BLaER1 treated with 17β-estradiol and CSF1 and Interleukin-3, amounts not matched to agents 10 nM and 100 nM (cell line): Measurements from ENCODE around the gene NR5A2.

Source experiments
- H3K27ac ChIP-seq, 11 experiments: shearing (Covaris generic); formaldehyde crosslinking; 2 replicates each; pipeline ENCODE4 v1.8.1; 2022
- H3K27me3 ChIP-seq, 11 experiments: shearing (Covaris generic); formaldehyde crosslinking; 2 replicates each; pipeline ENCODE4 v1.8.1; 2022
- H3K36me3 ChIP-seq, 11 experiments: shearing (Covaris generic); formaldehyde crosslinking; 2 replicates each; pipeline ENCODE4 v1.8.1; 2022
- H3K4me1 ChIP-seq, 10 experiments: shearing (Covaris generic); formaldehyde crosslinking; 2 replicates each; pipeline ENCODE4 v1.8.1; 2022
- H3K4me2 ChIP-seq, 11 experiments: shearing (Covaris generic); formaldehyde crosslinking; 2 replicates each; pipeline ENCODE4 v1.8.1; 2022
- H3K4me3 ChIP-seq, 10 experiments: shearing (Covaris generic); formaldehyde crosslinking; 2 replicates each; pipeline ENCODE4 v1.8.1; 2022
- H3K9ac ChIP-seq, 11 experiments: shearing (Covaris generic); formaldehyde crosslinking; 2 replicates each; pipeline ENCODE4 v1.8.1; 2022
- H3K9me3 ChIP-seq, 11 experiments: shearing (Covaris generic); formaldehyde crosslinking; replicated peaks in 1 of 11; 2 replicates each; pipeline ENCODE4 v1.8.1; 2022
- H4K20me1 ChIP-seq, 11 experiments: shearing (Covaris generic); formaldehyde crosslinking; 2 replicates each; pipeline ENCODE4 v1.8.1; 2022
- Cebpa-rat ChIP-seq, 11 experiments: shearing (Covaris generic); IDR thresholded peaks; 2 replicates each; pipeline ENCODE4 v1.8.1; 2022

NR5A2 gene

DNA sequence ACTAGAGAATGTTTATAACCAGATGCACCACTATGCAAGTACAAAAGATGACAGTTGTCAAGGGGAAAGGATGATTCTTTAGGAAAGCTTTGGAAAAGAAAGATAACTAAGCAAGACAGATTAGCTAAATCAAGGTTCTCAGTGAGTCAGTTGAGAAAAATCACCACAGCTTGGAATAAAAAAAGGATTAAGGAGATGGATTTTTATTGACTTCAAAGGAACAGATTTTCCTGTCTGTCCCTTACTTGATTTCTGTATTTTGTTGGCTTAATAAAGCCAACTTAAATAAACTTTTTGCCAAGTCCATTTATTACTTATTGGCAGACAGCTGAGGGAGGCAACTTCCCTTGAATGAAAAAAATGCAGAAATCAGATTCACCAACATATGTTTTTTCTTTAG is 93.9 kb downstream of the NR5A2 start:
- TF ChIP-seq Cebpa-rat (IDR thresholded peaks at IDR 0.05), result no peak
- no peaks in the 10 kb centered on the region for H3K36me3 ChIP-seq
- no peak overlapping the region for H3K4me2 ChIP-seq
- H3K27me3 ChIP-seq, result no peaks in the 10 kb centered on the region
- H3K4me3 ChIP-seq, result no peak overlapping the region
- H4K20me1 ChIP-seq, result no peaks in the 10 kb centered on the region
- no peak overlapping the region for H3K9ac ChIP-seq
- no peaks in the 10 kb centered on the region for H3K4me1 ChIP-seq
- H3K9me3 ChIP-seq, result no peaks in the 10 kb centered on the region
- no peak overlapping the region for H3K27ac ChIP-seq

DNA sequence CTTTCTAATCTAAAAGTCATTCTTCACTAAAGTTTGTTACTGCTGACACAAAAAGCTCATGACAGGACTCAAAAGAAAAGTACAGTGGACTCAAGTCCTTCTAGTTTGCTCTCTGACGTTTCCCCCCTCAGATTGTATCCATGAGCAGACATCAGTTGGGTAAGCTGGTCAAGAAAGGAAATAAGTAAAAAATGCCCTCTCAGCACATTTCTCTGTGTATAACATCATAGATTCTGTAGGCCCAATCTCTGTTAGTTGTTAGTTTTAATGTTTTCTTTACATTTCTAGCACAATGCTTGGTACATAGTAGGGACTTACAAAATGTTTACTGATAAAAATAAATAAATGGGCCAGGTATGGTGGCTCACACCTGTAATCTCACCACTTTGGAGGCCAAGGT is 96.8 kb downstream of the NR5A2 start:
- TF ChIP-seq Cebpa-rat (IDR thresholded peaks at IDR 0.05), result no peak
- Histone ChIP-seq H3K4me3 (no peak overlapping the region), H3K9me3 (no peaks in the 10 kb centered on the region), H4K20me1 (no peaks in the 10 kb centered on the region), H3K36me3 (no peaks in the 10 kb centered on the region), H3K9ac (no peak overlapping the region), H3K4me2 (no peak overlapping the region), H3K4me1 (peaks cover 1 to 6% (median 5%) of the 10 kb centered on the region in 10 experiments), H3K27me3 (no peaks in the 10 kb centered on the region), H3K27ac (no peak overlapping the region)

DNA sequence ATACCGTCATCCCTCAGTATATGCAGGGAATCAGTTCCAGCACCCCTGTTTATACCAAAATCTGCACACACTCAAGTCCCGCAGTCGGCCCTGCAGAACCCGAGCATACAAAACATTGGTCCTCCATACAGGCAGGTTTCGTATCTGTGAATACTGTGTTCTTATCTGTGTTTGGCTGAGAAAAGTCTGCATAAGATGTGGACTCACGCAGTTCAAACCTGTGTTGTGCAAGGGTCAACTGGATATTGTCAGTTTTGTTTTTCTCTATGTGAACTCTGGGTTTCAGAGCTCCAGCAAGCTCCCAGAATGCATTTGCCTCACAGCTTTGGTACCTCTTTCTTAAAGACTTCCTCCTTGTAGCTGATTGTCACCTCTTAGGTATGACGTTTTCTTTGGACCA is 100.6 kb downstream of the NR5A2 start:
- Histone ChIP-seq H4K20me1 (no peaks in the 10 kb centered on the region), H3K36me3 (no peaks in the 10 kb centered on the region), H3K9me3 (no peaks in the 10 kb centered on the region), H3K4me2 (no peak overlapping the region), H3K27ac (no peak overlapping the region), H3K9ac (no peak overlapping the region), H3K4me3 (no peak overlapping the region), H3K4me1 (peaks cover 16 to 32% (median 25%) of the 10 kb centered on the region in 10 experiments), H3K27me3 (no peaks in the 10 kb centered on the region)
- no peak for TF ChIP-seq Cebpa-rat (IDR thresholded peaks at IDR 0.05)

DNA sequence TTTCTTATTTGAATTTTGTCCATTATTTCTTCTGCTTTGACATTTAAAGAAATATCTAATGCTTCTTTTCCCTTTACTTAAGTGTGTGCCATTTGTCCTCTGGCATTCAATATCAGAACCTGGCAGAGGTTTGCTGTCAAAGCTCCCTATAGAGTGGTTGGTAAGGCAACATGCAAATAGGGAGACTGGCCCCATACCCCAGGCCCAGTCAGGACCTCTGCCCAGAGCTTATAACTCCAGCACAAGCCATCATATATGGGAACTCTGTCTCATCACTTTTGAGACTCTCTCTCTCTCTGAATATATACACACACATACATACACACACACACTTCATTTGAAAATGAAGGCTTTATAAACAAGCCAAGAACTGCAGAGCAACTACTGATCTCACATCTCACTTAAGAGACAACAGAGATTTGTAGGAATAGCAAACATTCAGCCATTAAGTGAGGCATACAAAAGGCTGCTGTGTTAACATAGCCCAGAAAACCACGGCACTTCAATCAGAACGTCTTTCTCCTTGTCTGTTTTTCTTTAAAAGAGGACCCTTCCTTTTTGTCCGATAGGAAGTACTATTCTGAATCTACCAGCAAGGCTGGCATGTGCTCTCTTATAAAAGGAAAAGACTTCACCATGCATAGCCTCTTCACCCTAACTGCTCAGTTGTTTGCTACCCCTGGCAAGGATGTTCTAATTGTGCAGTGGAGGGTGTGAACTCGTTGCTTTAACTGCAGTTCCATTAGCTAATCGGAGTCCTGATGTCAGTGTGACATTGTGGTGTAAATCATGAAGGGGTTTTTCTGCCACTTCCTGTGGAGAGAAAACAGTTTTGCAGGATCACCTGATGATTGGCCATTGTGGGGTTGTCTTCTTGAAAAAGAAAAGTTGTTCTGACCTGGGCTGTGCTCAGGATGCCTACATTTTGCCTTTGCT is 101.7 kb downstream of the NR5A2 start:
- no peaks in the 10 kb centered on the region for H3K9me3 ChIP-seq
- H3K4me1 ChIP-seq, result peaks cover 16 to 32% (median 25%) of the 10 kb centered on the region in 10 experiments
- peak overlapping the region in 8 of 11 experiments; percentile 5 to 47 (median 33); a peak in 8 of 22 replicates for H3K27ac ChIP-seq
- H3K4me2 ChIP-seq, result peak overlapping the region; percentile 7 to 69 (median 58); a peak in 21 of 22 replicates
- H3K27me3 ChIP-seq, result no peaks in the 10 kb centered on the region
- no peak overlapping the region for H3K4me3 ChIP-seq
- H3K36me3 ChIP-seq, result no peaks in the 10 kb centered on the region
- H3K9ac ChIP-seq, result no peak overlapping the region
- no peak for TF ChIP-seq Cebpa-rat (IDR thresholded peaks at IDR 0.05)
- H4K20me1 ChIP-seq, result no peaks in the 10 kb centered on the region

DNA sequence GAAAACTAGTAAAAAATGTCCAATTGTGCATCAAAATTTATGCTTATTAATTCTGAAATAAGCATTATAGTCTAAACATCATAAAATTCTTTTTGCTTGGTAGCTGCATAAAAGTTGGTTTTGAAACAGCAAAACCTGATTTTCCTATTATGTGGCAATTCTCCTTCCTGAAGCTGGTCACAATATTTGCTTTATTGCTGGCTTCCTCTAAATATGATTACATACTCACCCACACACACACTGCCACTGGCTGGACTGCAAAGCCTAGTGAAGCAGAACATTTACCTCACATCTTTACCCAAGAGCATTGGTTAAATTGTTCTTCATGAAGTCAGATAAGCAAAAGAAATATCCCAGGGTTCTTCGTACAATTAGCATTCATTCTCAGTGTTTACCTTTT is 103.0 kb downstream of the NR5A2 start:
- Histone ChIP-seq H4K20me1 (no peaks in the 10 kb centered on the region), H3K36me3 (no peaks in the 10 kb centered on the region), H3K9me3 (no peaks in the 10 kb centered on the region), H3K27ac (peak overlapping the region in 9 of 11 experiments; percentile 5 to 47 (median 27); a peak in 10 of 22 replicates), H3K4me1 (peaks cover 16 to 32% (median 25%) of the 10 kb centered on the region in 10 experiments), H3K4me2 (peak overlapping the region; percentile 7 to 69 (median 58); a peak in 20 of 22 replicates), H3K27me3 (no peaks in the 10 kb centered on the region), H3K9ac (no peak overlapping the region), H3K4me3 (no peak overlapping the region)
- peak in 3 of 11 experiments; percentile 19 to 45 (median 38); a peak in 4 of 22 replicates for TF ChIP-seq Cebpa-rat (IDR thresholded peaks at IDR 0.05)

DNA sequence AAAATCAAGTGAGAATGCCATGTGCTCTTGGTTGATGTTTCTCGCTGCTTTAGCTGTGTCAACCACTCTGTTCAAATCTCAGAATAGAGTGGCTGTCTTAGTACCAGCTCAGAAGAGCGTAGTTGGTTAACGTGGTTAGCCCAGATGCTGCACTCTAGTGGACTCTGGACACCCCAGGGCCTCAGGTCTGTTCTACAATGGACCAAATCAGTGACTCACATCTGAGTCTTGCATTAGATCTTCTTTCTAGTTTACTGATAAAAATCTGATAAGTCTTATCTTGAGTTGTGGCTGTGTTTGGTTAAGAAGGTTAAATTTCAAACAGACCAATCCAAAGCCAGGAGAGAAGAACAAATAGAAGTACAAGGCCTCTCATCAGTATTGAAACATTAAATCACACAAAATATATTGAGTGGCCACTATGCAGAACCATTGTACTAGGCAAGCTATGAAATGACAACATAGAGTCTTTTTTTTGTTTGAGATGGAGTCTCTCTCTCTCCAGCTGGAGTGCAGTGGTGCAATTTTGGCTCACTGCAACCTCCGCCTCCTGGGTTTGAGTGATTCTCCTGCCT is 104.1 kb downstream of the NR5A2 start:
- no peak overlapping the region for H3K9ac ChIP-seq
- peak overlapping the region in 1 of 11 experiments; percentile 3; a peak in 1 of 22 replicates for H3K27ac ChIP-seq
- peaks cover 16 to 32% (median 25%) of the 10 kb centered on the region in 10 experiments for H3K4me1 ChIP-seq
- TF ChIP-seq Cebpa-rat (IDR thresholded peaks at IDR 0.05), result no peak
- no peaks in the 10 kb centered on the region for H3K27me3 ChIP-seq
- no peak overlapping the region for H3K4me3 ChIP-seq
- no peaks in the 10 kb centered on the region for H4K20me1 ChIP-seq
- H3K4me2 ChIP-seq, result peak overlapping the region in 4 of 11 experiments; percentile 64 to 69 (median 66); a peak in 6 of 22 replicates
- no peaks in the 10 kb centered on the region for H3K36me3 ChIP-seq
- H3K9me3 ChIP-seq, result no peaks in the 10 kb centered on the region

DNA sequence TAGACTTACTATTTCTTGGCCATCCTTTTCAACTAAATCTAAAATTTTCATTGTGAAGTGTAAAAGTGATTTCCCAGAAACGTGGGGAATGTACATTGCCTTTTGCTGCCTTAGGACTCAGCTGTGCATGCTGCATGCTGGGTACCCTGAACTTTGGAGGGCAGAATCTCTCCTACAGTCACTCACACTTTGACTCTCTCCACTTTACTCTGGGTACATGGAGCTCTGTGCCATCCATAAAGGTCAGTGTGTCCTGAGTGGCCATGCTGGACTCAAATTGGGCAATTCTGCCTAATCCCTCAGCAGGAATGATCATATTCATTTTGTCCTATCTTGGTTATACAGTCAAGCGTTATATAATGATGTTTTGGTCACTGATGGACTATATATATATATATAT is 105.6 kb downstream of the NR5A2 start:
- Histone ChIP-seq H3K9ac (no peak overlapping the region), H3K27ac (no peak overlapping the region), H3K4me1 (peaks cover 16 to 32% (median 25%) of the 10 kb centered on the region in 10 experiments), H3K4me3 (no peak overlapping the region), H3K9me3 (no peaks in the 10 kb centered on the region), H3K36me3 (no peaks in the 10 kb centered on the region), H3K4me2 (no peak overlapping the region), H3K27me3 (no peaks in the 10 kb centered on the region), H4K20me1 (no peaks in the 10 kb centered on the region)
- TF ChIP-seq Cebpa-rat (IDR thresholded peaks at IDR 0.05), result no peak

DNA sequence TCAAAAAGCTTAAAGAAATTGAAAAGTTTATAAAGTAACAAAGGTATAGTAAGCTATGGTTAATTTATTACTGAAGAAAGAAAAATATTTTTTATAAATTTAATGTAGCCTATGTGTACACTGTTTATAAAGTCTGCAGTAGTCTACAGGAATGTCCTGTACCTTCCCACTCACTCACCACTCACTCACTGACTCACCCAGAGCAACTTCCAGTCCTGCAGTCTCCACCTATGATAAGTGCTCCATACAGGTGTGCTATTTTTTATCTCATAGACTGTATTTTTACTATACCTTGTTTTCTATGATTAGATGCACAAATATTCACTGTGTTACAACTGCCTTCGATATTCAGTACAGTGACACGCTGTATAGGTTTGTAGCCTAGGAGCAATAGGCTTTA is 106.6 kb downstream of the NR5A2 start:
- Histone ChIP-seq H3K9ac (no peak overlapping the region), H3K36me3 (no peaks in the 10 kb centered on the region), H3K4me1 (peaks cover 14 to 28% (median 23%) of the 10 kb centered on the region in 10 experiments), H3K4me3 (no peak overlapping the region), H3K27ac (no peak overlapping the region), H3K27me3 (no peaks in the 10 kb centered on the region), H3K4me2 (no peak overlapping the region; a peak in 1 of 22 replicates), H3K9me3 (no peaks in the 10 kb centered on the region), H4K20me1 (no peaks in the 10 kb centered on the region)
- no peak for TF ChIP-seq Cebpa-rat (IDR thresholded peaks at IDR 0.05)

DNA sequence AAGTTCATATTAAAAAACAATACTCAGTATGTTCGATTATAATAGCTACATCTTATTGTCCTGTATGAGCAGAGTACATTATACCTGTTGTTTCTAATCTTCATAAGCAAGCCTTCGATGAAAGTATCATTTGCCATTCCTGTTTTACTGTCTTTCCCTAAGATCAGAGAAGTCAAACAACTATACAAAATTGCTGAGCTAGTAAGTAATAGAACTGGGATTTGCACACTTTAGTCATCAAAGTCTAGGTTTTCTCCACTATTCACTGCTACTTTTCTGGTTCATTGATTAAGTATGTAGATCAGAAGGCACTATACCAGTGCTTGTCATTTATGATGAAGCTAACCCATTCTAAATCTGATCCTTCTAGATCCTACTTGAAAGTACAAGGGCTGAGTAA is 108.9 kb downstream of the NR5A2 start:
- H3K27ac ChIP-seq, result no peak overlapping the region
- peaks cover 0 to 6% (median 1%) of the 10 kb centered on the region in 10 experiments; a peak in 11 of 20 replicates for H3K4me1 ChIP-seq
- no peaks in the 10 kb centered on the region for H3K36me3 ChIP-seq
- H4K20me1 ChIP-seq, result no peaks in the 10 kb centered on the region
- no peaks in the 10 kb centered on the region for H3K9me3 ChIP-seq
- TF ChIP-seq Cebpa-rat (IDR thresholded peaks at IDR 0.05), result no peak
- H3K27me3 ChIP-seq, result no peaks in the 10 kb centered on the region
- H3K4me2 ChIP-seq, result no peak overlapping the region
- H3K4me3 ChIP-seq, result no peak overlapping the region
- H3K9ac ChIP-seq, result no peak overlapping the region
